Neural cell (in vitro differentiated cells): Measurements from ENCODE around the gene C4B. TPM values are rescaled to one million over a fixed set of nuclear protein-coding genes. Genes with fewer than 3 reads are reported as not detected.
"Not testable (repeated sequence)": the region's sequence is repeated elsewhere in the genome, so short reads cannot be mapped to it uniquely, and the experiment has no call there.

ENCODE experiments used
- H2AFZ ChIP-seq: fragments of 200-600, 300-800 bp; sonication (generic), shearing (Covaris generic); 2 replicates; pipeline ENCODE4 v1.6.0; 2014; ENCODE audit warnings: low read depth, mild to moderate bottlenecking, antibody characterized with exemption, low read length, moderate library complexity
- H3F3A ChIP-seq: fragments of 200-600 bp; shearing (Covaris generic); 2 replicates; pipeline ENCODE4 v1.6.1; 2016; ENCODE audit warnings: mild to moderate bottlenecking, moderate library complexity, mixed read lengths, antibody characterized with exemption, low read length; ENCODE audit not compliant: insufficient read depth, poor library complexity, severe bottlenecking
- H3K27ac ChIP-seq: fragments of 200-600, 300-800 bp; sonication (generic), shearing (Covaris generic); 2 replicates; pipeline ENCODE4 v1.5.1; 2014; ENCODE audit warnings: mild to moderate bottlenecking, low read length, moderate library complexity
- H3K27me3 ChIP-seq: fragments of 300-800, 200-600 bp; sonication (generic), shearing (Covaris generic); 2 replicates; pipeline ENCODE4 v1.6.0; 2014; ENCODE audit warnings: mild to moderate bottlenecking, low read depth, low read length, moderate library complexity; ENCODE audit not compliant: insufficient read depth
- H3K36me3 ChIP-seq: fragments of 300-800, 200-600 bp; sonication (generic), shearing (Covaris generic); 2 replicates; pipeline ENCODE4 v1.5.1; 2014; ENCODE audit warnings: mild to moderate bottlenecking, antibody characterized with exemption, low read length, moderate library complexity; ENCODE audit not compliant: insufficient read depth
- H3K4me2 ChIP-seq: fragments of 300-800, 200-600 bp; sonication (generic), shearing (Covaris generic); 2 replicates; pipeline ENCODE4 v1.6.0; 2014; ENCODE audit warnings: mild to moderate bottlenecking, low read length
- H3K4me3 ChIP-seq: fragments of 300-800, 200-600 bp; sonication (generic), shearing (Covaris generic); 2 replicates; pipeline ENCODE4 v1.5.1; 2014; ENCODE audit warnings: mild to moderate bottlenecking, low read length, moderate library complexity
- H3K79me2 ChIP-seq: fragments of 200-600 bp; shearing (Covaris generic); replicated peaks from 2 replicates; pipeline ENCODE4 v1.6.0; 2014; ENCODE audit warnings: mild to moderate bottlenecking, low read length, moderate library complexity; ENCODE audit not compliant: insufficient read depth
- H3K9ac ChIP-seq: fragments of 300-800, 200-600 bp; sonication (generic), shearing (Covaris generic); 2 replicates; pipeline ENCODE4 v1.6.1; 2016; ENCODE audit warnings: mild to moderate bottlenecking, low read length, mixed read lengths
- H3K9me2 ChIP-seq: fragments of 200-600 bp; shearing (Covaris generic); 2 replicates; pipeline ENCODE4 v1.6.1; 2016; ENCODE audit warnings: mild to moderate bottlenecking, low read length, mixed read lengths; ENCODE audit not compliant: insufficient read depth
- H3K9me3 ChIP-seq: fragments of 200-600, 300-800 bp; sonication (generic), shearing (Covaris generic); 2 replicates; pipeline ENCODE4 v1.6.1; 2016; ENCODE audit warnings: mild to moderate bottlenecking, mixed run types, low read length, moderate library complexity, mixed read lengths
- H4K20me1 ChIP-seq: fragments of 200-600 bp; shearing (Covaris generic); 2 replicates; pipeline ENCODE4 v1.6.1; 2016; ENCODE audit warnings: mild to moderate bottlenecking, mixed run types; ENCODE audit not compliant: insufficient read depth
- EP300 ChIP-seq: fragments of 450-650 bp; conservative IDR thresholded peaks from 2 replicates; pipeline ENCODE4 v1.6.1; 2014; ENCODE audit warnings: antibody characterized with exemption, mild to moderate bottlenecking, moderate library complexity; ENCODE audit not compliant: poor library complexity, severe bottlenecking
- EZH2 ChIP-seq: fragments of 200-600, 300-800 bp; shearing (Covaris generic), sonication (generic); IDR thresholded peaks from 2 replicates; pipeline ENCODE4 v1.6.1; 2014; ENCODE audit warnings: antibody characterized with exemption, low read length, borderline replicate concordance, mild to moderate bottlenecking; ENCODE audit not compliant: insufficient read depth, poor library complexity, severe bottlenecking
- MXI1 ChIP-seq: fragments of 450-650 bp; conservative IDR thresholded peaks from 2 replicates; pipeline ENCODE4 v1.6.1; 2014; ENCODE audit warnings: antibody characterized with exemption, mild to moderate bottlenecking; ENCODE audit not compliant: poor library complexity, severe bottlenecking
- POLR2AphosphoS5 ChIP-seq: IDR thresholded peaks from 2 replicates; pipeline ENCODE4 v1.6.1; 2012
- RAD21 ChIP-seq: fragments of 450-650 bp; conservative IDR thresholded peaks from 2 replicates; pipeline ENCODE4 v1.6.1; 2014; ENCODE audit warnings: antibody characterized with exemption, mild to moderate bottlenecking, moderate library complexity
- SMC3 ChIP-seq: fragments of 450-650 bp; conservative IDR thresholded peaks from 2 replicates; pipeline ENCODE4 v1.6.1; 2014; ENCODE audit warnings: antibody characterized with exemption, mild to moderate bottlenecking, moderate library complexity; ENCODE audit not compliant: poor library complexity
- TAF1 ChIP-seq: IDR thresholded peaks from 2 replicates; pipeline ENCODE4 v1.6.1; 2012; ENCODE audit warnings: low read depth
- polyA minus RNA-seq: library from RNA; depleted of rRNA, polyadenylated mRNA; stranded (reverse); fragments of >200 nt; gene quantifications from 2 replicates; pipeline ENCODE4 v1.2.3, GENCODE V29; 2014
- polyA plus RNA-seq: library from polyadenylated mRNA; depleted of rRNA; stranded (reverse); fragments of >200 nt; gene quantifications from 2 replicates; pipeline ENCODE4 v1.2.3, GENCODE V29; 2014
- TF ChIP-seq, protein P1 (sequence below): fragments of 450-650 bp; IDR thresholded peaks from 2 replicates; pipeline ENCODE4 v1.5.1; 2014; ENCODE audit warnings: antibody characterized with exemption, mild to moderate bottlenecking, moderate library complexity; ENCODE audit not compliant: poor library complexity, severe bottlenecking
- TF ChIP-seq, protein P2 (sequence below): IDR thresholded peaks from 2 replicates; pipeline ENCODE4 v1.6.1; 2012; ENCODE audit warnings: borderline replicate concordance

C4B gene
- 4.4 and 4.6 TPM in 2 replicates for polyA plus RNA-seq
- 6.6 and 7.1 TPM in 2 replicates for polyA minus RNA-seq

DNA sequence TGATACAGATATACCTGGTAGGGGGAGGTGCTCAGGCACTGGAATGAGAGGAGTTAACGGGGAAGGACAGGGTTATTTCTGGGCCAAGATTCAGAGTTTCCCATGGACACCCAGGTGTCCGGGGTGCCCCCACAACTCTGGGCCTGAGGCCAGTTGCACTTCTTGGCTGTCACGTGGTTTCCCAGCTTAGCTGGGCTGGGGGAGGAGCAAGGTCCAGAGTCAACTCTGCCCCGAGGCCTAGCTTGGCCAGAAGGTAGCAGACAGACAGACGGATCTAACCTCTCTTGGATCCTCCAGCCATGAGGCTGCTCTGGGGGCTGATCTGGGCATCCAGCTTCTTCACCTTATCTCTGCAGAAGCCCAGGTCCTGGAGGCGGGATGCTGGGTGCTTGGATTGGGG, at the start of gene C4B:
C4B (plus strand) TSS at position 249 of the 400 bp plus-strand sequence; CDS start at position 300, 51 bp downstream.
- H3K36me3 ChIP-seq, H3K9me2 ChIP-seq, H3K4me3 ChIP-seq, H2AFZ ChIP-seq, H3K9ac ChIP-seq, H3K27me3 ChIP-seq, H3F3A ChIP-seq, H3K79me2 ChIP-seq, H4K20me1 ChIP-seq, H3K9me3 ChIP-seq, H3K27ac ChIP-seq, H3K4me2 ChIP-seq: not testable (repeated sequence)

DNA sequence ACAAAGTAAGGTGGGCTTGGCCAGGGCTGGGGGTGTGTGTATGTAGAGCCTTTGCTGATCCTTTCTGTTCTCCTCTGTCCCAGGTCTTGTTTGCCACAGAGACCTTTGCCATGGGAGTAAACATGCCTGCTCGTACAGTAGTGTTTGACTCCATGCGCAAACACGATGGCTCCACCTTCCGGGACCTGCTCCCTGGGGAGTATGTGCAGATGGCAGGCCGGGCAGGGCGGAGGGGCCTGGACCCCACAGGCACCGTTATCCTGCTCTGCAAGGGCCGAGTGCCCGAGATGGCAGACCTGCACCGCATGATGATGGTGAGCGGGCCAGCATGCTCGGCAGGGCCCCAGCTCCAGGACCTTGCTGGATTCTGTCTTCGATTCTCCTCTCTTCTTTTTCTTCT, 48.9 kb upstream of the C4B start:
- Histone ChIP-seq H3F3A (no peaks in the 10 kb centered on the region), H3K4me3 (no peak overlapping the region), H3K79me2 (no peaks in the 10 kb centered on the region), H3K36me3 (no peaks in the 10 kb centered on the region), H4K20me1 (no peaks in the 10 kb centered on the region), H2AFZ (no peak overlapping the region), H3K9ac (no peak overlapping the region), H3K9me3 (no peaks in the 10 kb centered on the region), H3K9me2 (no peaks in the 10 kb centered on the region), H3K27me3 (no peaks in the 10 kb centered on the region), H3K4me2 (no peak overlapping the region), H3K27ac (no peak overlapping the region)
- TF ChIP-seq EZH2 (no peak), TAF1 (no peak), RAD21 (no peak), MXI1 (no peak), SMC3 (no peak), EP300 (no peak), POLR2AphosphoS5 (no peak)
- TF ChIP-seq, protein P1, sequence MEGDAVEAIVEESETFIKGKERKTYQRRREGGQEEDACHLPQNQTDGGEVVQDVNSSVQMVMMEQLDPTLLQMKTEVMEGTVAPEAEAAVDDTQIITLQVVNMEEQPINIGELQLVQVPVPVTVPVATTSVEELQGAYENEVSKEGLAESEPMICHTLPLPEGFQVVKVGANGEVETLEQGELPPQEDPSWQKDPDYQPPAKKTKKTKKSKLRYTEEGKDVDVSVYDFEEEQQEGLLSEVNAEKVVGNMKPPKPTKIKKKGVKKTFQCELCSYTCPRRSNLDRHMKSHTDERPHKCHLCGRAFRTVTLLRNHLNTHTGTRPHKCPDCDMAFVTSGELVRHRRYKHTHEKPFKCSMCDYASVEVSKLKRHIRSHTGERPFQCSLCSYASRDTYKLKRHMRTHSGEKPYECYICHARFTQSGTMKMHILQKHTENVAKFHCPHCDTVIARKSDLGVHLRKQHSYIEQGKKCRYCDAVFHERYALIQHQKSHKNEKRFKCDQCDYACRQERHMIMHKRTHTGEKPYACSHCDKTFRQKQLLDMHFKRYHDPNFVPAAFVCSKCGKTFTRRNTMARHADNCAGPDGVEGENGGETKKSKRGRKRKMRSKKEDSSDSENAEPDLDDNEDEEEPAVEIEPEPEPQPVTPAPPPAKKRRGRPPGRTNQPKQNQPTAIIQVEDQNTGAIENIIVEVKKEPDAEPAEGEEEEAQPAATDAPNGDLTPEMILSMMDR: no peak
- TF ChIP-seq, protein P2, sequence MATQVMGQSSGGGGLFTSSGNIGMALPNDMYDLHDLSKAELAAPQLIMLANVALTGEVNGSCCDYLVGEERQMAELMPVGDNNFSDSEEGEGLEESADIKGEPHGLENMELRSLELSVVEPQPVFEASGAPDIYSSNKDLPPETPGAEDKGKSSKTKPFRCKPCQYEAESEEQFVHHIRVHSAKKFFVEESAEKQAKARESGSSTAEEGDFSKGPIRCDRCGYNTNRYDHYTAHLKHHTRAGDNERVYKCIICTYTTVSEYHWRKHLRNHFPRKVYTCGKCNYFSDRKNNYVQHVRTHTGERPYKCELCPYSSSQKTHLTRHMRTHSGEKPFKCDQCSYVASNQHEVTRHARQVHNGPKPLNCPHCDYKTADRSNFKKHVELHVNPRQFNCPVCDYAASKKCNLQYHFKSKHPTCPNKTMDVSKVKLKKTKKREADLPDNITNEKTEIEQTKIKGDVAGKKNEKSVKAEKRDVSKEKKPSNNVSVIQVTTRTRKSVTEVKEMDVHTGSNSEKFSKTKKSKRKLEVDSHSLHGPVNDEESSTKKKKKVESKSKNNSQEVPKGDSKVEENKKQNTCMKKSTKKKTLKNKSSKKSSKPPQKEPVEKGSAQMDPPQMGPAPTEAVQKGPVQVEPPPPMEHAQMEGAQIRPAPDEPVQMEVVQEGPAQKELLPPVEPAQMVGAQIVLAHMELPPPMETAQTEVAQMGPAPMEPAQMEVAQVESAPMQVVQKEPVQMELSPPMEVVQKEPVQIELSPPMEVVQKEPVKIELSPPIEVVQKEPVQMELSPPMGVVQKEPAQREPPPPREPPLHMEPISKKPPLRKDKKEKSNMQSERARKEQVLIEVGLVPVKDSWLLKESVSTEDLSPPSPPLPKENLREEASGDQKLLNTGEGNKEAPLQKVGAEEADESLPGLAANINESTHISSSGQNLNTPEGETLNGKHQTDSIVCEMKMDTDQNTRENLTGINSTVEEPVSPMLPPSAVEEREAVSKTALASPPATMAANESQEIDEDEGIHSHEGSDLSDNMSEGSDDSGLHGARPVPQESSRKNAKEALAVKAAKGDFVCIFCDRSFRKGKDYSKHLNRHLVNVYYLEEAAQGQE: no peak

DNA sequence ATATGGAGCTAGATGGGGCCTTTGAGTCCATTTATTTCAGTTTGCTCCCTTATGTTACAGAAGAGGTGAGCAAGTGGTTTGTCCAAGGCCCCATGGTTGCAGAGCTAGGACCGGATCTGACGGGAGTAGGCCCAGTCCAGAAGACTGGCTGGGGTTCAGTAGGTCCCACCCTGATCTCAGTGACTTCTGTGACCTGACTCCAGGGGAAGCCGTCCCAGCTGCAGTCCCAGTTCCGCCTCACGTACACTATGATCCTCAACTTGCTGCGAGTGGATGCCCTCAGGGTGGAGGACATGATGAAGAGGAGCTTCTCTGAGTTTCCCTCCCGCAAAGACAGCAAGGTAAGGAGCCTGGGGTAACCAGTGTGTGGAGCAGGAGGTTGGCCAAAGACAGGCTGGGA, 48.1 kb upstream of the C4B start:
- no peak for TF ChIP-seq TAF1
- TF ChIP-seq RAD21: no peak
- TF ChIP-seq POLR2AphosphoS5: no peak
- no peak for TF ChIP-seq EP300
- TF ChIP-seq, protein P2: no peak
- TF ChIP-seq, protein P1: no peak
- TF ChIP-seq EZH2: no peak
- TF ChIP-seq MXI1: no peak
- no peak for TF ChIP-seq SMC3
- Histone ChIP-seq H3K9me3 (no peaks in the 10 kb centered on the region), H2AFZ (no peak overlapping the region), H3F3A (no peaks in the 10 kb centered on the region), H3K36me3 (no peaks in the 10 kb centered on the region), H3K79me2 (peaks cover 5% of the 10 kb centered on the region), H4K20me1 (no peaks in the 10 kb centered on the region), H3K4me3 (no peak overlapping the region), H3K9ac (no peak overlapping the region), H3K4me2 (no peak overlapping the region), H3K27me3 (no peaks in the 10 kb centered on the region), H3K27ac (no peak overlapping the region), H3K9me2 (no peaks in the 10 kb centered on the region)
